HCT116 (cell line): ENCODE measurements around the gene GRB2. TPM values are rescaled to one million over a fixed set of nuclear protein-coding genes. Genes with fewer than 3 reads are reported as not detected.

Source experiments
- ATAC-seq: fragments of 200-7000 bp; cut with Tn5 transposase; 2 replicates; pipeline ENCODE4 v1.9.1; 2020; ENCODE audit warnings: mild to moderate bottlenecking, moderate library complexity
- BruUV-seq: library from RNA; stranded (reverse); fragments of 400-500 nt; replicated peaks from 2 replicates; lab custom pipeline; 2021; lab: Mats Ljungman, UMichigan
- CTCF ChIA-PET: fragments of 300-600 bp; sonication (Branson Sonifier 250); formaldehyde crosslinking; loops from one replicate; lab custom pipeline; 2021; ENCODE audit warnings: antibody characterized with exemption; lab: Charles Lee
- POLR2A ChIA-PET: fragments of 300-600, 350-600 bp; sonication (Branson Sonifier 250); formaldehyde crosslinking; loops from one replicate; lab custom pipeline; 2021; ENCODE audit warnings: antibody characterized with exemption; lab: Charles Lee
- RAD21 ChIA-PET, 2 experiments: fragments of 300-600 bp; sonication (Branson Sonifier 250); formaldehyde crosslinking; loops; one replicate each; lab custom pipeline; 2023; ENCODE audit warnings: low total read pairs in 2 of 2; ENCODE audit not compliant: uncharacterized antibody in 2 of 2, unreplicated experiment in 2 of 2, low non-redundant PET in 1 of 2; lab: Charles Lee
- DNase-seq: peaks from one replicate; pipeline ENCODE4 v3.0.0-alpha.2; 2010; ENCODE audit warnings: low read depth, low spot score
- H2AFZ ChIP-seq: fragments of 200-600 bp; shearing (Covaris generic), sonication (generic); 2 replicates; pipeline ENCODE4 v1.6.1; 2017; ENCODE audit warnings: low read depth, mixed run types, mixed read lengths, antibody characterized with exemption, low read length; ENCODE audit not compliant: poor library complexity, severe bottlenecking
- H3K27ac ChIP-seq: 2 replicates; pipeline ENCODE4 v1.5.1; 2012; ENCODE audit warnings: low read depth, low read length
- H3K27me3 ChIP-seq: fragments of 200-600 bp; sonication (generic); 2 replicates; pipeline ENCODE4 v1.6.1; 2016; ENCODE audit warnings: mixed run types, low read length, mixed read lengths; ENCODE audit not compliant: insufficient read depth
- H3K36me3 ChIP-seq, 2 experiments: fragments of 200-500 bp in 1 of 2; fragments of 200-600 bp in 1 of 2; sonication (Bioruptor generic) in 1 of 2; sonication (generic) in 1 of 2; 2 replicates each; pipeline versions ENCODE4 v1.5.1 to v1.6.1; 2014 to 2016; ENCODE audit warnings: low read length in 2 of 2, inconsistent platforms in 1 of 2, mixed read lengths in 1 of 2, mixed run types in 1 of 2; ENCODE audit not compliant: insufficient read depth in 2 of 2, control insufficient read depth in 1 of 2
- H3K4me1 ChIP-seq, 2 experiments: fragments of 200-600 bp in 1 of 2; sonication (generic) in 1 of 2; 2 replicates each; pipeline versions ENCODE4 v1.5.1 to v1.6.1; 2012 to 2017; ENCODE audit warnings: low read length in 2 of 2, inconsistent platforms in 1 of 2, mild to moderate bottlenecking in 1 of 2, mixed read lengths in 1 of 2, mixed run types in 1 of 2, moderate library complexity in 1 of 2; ENCODE audit not compliant: insufficient read depth in 2 of 2, control insufficient read depth in 1 of 2
- H3K4me2 ChIP-seq: fragments of 200-600 bp; sonication (generic); 2 replicates; pipeline ENCODE4 v1.6.1; 2017; ENCODE audit warnings: mixed run types, low read length, mixed read lengths
- H3K4me3 ChIP-seq, 2 experiments: fragments of 200-600 bp in 1 of 2; sonication (generic) in 1 of 2; replicated peaks in 1 of 2; 2 replicates each; pipeline ENCODE4 v1.5.1; 2011 to 2016; ENCODE audit warnings: low read length in 2 of 2, control low read depth in 1 of 2, low read depth in 1 of 2, mild to moderate bottlenecking in 1 of 2, mixed read lengths in 1 of 2, mixed run types in 1 of 2
- H3K79me2 ChIP-seq: fragments of 200-600 bp; sonication (generic); 2 replicates; pipeline ENCODE4 v1.6.1; 2017; ENCODE audit warnings: mild to moderate bottlenecking, mixed run types, low read length, moderate library complexity, mixed read lengths; ENCODE audit not compliant: insufficient read depth
- H3K9ac ChIP-seq: fragments of 200-600 bp; sonication (generic); 2 replicates; pipeline ENCODE4 v1.6.1; 2016; ENCODE audit warnings: low read length, mixed read lengths
- H3K9me2 ChIP-seq: fragments of 200-600 bp; sonication (generic), shearing (Covaris generic); 2 replicates; pipeline ENCODE4 v1.6.1; 2017; ENCODE audit warnings: mixed run types, mild to moderate bottlenecking, moderate library complexity; ENCODE audit not compliant: insufficient read depth
- H3K9me3 ChIP-seq, 2 experiments: fragments of 200-500 bp in 1 of 2; fragments of 200-600 bp in 1 of 2; sonication (Bioruptor generic) in 1 of 2; sonication (generic) in 1 of 2; 2 replicates each; pipeline ENCODE4 v1.6.1; 2014 to 2017; ENCODE audit warnings: low read length in 2 of 2, mixed read lengths in 2 of 2, inconsistent platforms in 1 of 2, low read depth in 1 of 2, mild to moderate bottlenecking in 1 of 2, mixed run types in 1 of 2, moderate library complexity in 1 of 2; ENCODE audit not compliant: control insufficient read depth in 1 of 2, insufficient read depth in 1 of 2
- H4K20me1 ChIP-seq: fragments of 200-600 bp; sonication (generic), shearing (Covaris generic); 2 replicates; pipeline ENCODE4 v1.6.1; 2017; ENCODE audit warnings: mixed run types, mild to moderate bottlenecking, moderate library complexity; ENCODE audit not compliant: insufficient read depth
- CEBPB ChIP-seq: IDR thresholded peaks from 2 replicates; pipeline ENCODE4 v1.6.1; 2012; ENCODE audit warnings: low read depth
- EGR1 ChIP-seq: IDR thresholded peaks from 2 replicates; pipeline ENCODE4 v1.6.1; 2012; ENCODE audit warnings: low read depth
- ELF1 ChIP-seq: IDR thresholded peaks from 2 replicates; pipeline ENCODE4 v1.6.1; 2012; ENCODE audit warnings: low read depth, borderline replicate concordance
- EZH2 ChIP-seq: fragments of 200-600 bp; sonication (generic); IDR thresholded peaks from 2 replicates; pipeline ENCODE4 v1.6.1; 2017; ENCODE audit warnings: antibody characterized with exemption, mixed run types
- FOSL1 ChIP-seq: IDR thresholded peaks from 2 replicates; pipeline ENCODE4 v1.6.1; 2012; ENCODE audit warnings: low read depth
- JUND ChIP-seq: IDR thresholded peaks from 2 replicates; pipeline ENCODE4 v1.6.1; 2012
- SP1 ChIP-seq: IDR thresholded peaks from 2 replicates; pipeline ENCODE4 v1.6.1; 2012; ENCODE audit warnings: low read depth
- ZFX ChIP-seq: fragments of 450-650 bp; IDR thresholded peaks from 2 replicates; pipeline ENCODE4 v1.6.1; 2017
- ZNF274 ChIP-seq: fragments of 200-500 bp; sonication (Bioruptor generic); IDR thresholded peaks from 2 replicates; pipeline ENCODE4 v1.6.1; 2014; ENCODE audit warnings: mild to moderate bottlenecking, low read depth, low read length, inconsistent platforms
- intact Hi-C: fragments of 100-400 bp; cut with micrococcal nuclease; formaldehyde crosslinking; loops from 2 replicates; pipeline ENCODE4 v1.10.0; 2022
- total RNA-seq: library from RNA; stranded (reverse); gene quantifications from one replicate; pipeline ENCODE4 v1.2.1, GENCODE V29; 2021; ENCODE audit not compliant: unreplicated experiment
- TF ChIP-seq, protein P1 (sequence below): IDR thresholded peaks from 2 replicates; pipeline ENCODE4 v1.6.1; 2012
- TF ChIP-seq, protein P2 (sequence below): IDR thresholded peaks from 2 replicates; pipeline ENCODE4 v1.6.1; 2011; ENCODE audit warnings: mild to moderate bottlenecking, low read length, moderate library complexity; ENCODE audit not compliant: insufficient replicate concordance; ENCODE audit errors: extremely low read depth

The GRB2 gene
- total RNA-seq, 1 experiment from 2014 or later, result 146 TPM

DNA sequence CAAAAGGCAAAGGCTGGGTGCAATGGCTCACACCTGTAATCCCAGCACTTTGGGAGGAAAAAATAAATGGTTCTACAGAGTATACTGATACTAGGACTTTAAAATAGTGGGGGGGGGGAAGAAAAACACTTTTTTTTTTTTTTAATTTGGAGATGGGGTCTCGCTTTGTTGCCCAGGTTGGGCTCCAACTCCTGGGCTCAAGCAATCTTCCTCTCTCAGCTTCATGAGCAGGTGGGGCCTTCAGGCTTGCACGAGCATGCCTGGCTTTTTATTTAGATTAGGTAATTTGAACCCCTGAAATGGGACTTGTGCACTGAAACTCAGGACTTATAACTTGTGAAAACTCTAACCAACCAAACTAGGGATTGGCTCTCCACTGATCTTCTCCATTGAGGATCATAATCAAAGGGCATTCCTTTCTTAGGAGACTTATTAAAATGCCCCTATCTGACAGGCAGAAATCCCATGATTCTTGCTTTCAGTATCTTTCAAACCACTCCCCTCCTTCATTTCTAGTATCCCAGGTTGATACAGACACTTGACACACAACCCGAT, 16.9 kb downstream of the GRB2 start:
- CTCF ChIA-PET, result no interaction called here
- ATAC-seq, result no peak

More for the DNA sequence above, 16.9 kb downstream of the GRB2 start:
- BruUV-seq, result TSS peak; percentile 1
- H4K20me1 ChIP-seq, result peaks cover 12% of the 10 kb centered on the region; the same call in 1 of the 2 replicates
- no peak overlapping the region for H3K9ac ChIP-seq
- peaks cover 98% of the 10 kb centered on the region for H3K79me2 ChIP-seq
- ChIA-PET POLR2A (no interaction called here), RAD21 (no interaction called here)
- peaks cover 5 to 8% of the 10 kb centered on the region in 2 experiments for H3K4me1 ChIP-seq
- no peak overlapping the region for H3K4me2 ChIP-seq
- no peaks in the 10 kb centered on the region for H3K27me3 ChIP-seq
- no peaks in the 10 kb centered on the region for H3K9me3 ChIP-seq
- no peak for DNase-seq
- H3K27ac ChIP-seq, result no peak overlapping the region
- H3K36me3 ChIP-seq, result peaks cover 12 to 36% of the 10 kb centered on the region in 2 experiments; a peak in 3 of 4 replicates
- no peak for TF ChIP-seq ZNF274
- TF ChIP-seq SP1, result no peak
- no peak for TF ChIP-seq JUND
- TF ChIP-seq CEBPB, result no peak
- TF ChIP-seq EGR1, result no peak
- TF ChIP-seq FOSL1, result no peak
- TF ChIP-seq ZFX, result no peak
- TF ChIP-seq, protein P1, sequence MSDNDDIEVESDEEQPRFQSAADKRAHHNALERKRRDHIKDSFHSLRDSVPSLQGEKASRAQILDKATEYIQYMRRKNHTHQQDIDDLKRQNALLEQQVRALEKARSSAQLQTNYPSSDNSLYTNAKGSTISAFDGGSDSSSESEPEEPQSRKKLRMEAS, result no peak
- TF ChIP-seq, protein P2, sequence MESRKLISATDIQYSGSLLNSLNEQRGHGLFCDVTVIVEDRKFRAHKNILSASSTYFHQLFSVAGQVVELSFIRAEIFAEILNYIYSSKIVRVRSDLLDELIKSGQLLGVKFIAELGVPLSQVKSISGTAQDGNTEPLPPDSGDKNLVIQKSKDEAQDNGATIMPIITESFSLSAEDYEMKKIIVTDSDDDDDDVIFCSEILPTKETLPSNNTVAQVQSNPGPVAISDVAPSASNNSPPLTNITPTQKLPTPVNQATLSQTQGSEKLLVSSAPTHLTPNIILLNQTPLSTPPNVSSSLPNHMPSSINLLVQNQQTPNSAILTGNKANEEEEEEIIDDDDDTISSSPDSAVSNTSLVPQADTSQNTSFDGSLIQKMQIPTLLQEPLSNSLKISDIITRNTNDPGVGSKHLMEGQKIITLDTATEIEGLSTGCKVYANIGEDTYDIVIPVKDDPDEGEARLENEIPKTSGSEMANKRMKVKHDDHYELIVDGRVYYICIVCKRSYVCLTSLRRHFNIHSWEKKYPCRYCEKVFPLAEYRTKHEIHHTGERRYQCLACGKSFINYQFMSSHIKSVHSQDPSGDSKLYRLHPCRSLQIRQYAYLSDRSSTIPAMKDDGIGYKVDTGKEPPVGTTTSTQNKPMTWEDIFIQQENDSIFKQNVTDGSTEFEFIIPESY, result no peak
- TF ChIP-seq EZH2, result no peak
- no peak for TF ChIP-seq ELF1
- no peaks in the 10 kb centered on the region for H3K9me2 ChIP-seq
- intact Hi-C loops, result no loop called here
- H2AFZ ChIP-seq, result no peak overlapping the region
- H3K4me3 ChIP-seq, result no peak overlapping the region
